H1 (cell line): ENCODE data around the gene MYH13. TPM values are rescaled to one million over a fixed set of nuclear protein-coding genes. Genes with fewer than 3 reads are reported as not detected.

ENCODE experiments used
- CTCF ChIA-PET: fragments of 300-600 bp; sonication (Branson Sonifier 250); formaldehyde crosslinking; loops from one replicate; lab custom pipeline; 2021; ENCODE audit not compliant: partially characterized antibody; lab: Charles Lee
- POLR2A ChIA-PET: fragments of 300-600 bp; sonication (Branson Sonifier 250); formaldehyde crosslinking; loops from one replicate; lab custom pipeline; 2021; ENCODE audit warnings: inconsistent platforms; ENCODE audit not compliant: partially characterized antibody; lab: Charles Lee
- DNase-seq, 2 experiments: peaks; one replicate each; pipeline versions ENCODE4 v3.0.0 to v3.0.0-alpha.2; 2010 to 2022; ENCODE audit warnings: low spot score in 2 of 2, low read depth in 1 of 2, mixed read lengths in 1 of 2
- FAIRE-seq: peaks from 2 replicates; lab custom pipeline; 2011; peaks lifted over from hg19 to GRCh38; lab: Jason Lieb, UNC
- H2AFZ ChIP-seq: 2 replicates; pipeline ENCODE4 v1.8.1; 2012; ENCODE audit warnings: low read length, inconsistent platforms
- H2AK5ac ChIP-seq: 2 replicates; pipeline ENCODE4 v1.6.1; 2013; ENCODE audit warnings: low read depth, low read length
- H2BK120ac ChIP-seq: replicated peaks from 2 replicates; pipeline ENCODE3; 2013; ENCODE audit warnings: low read depth, low read length, inconsistent platforms
- H2BK12ac ChIP-seq: 2 replicates; pipeline ENCODE4 v1.6.1; 2013; ENCODE audit warnings: low read depth, low read length
- H2BK15ac ChIP-seq: 2 replicates; pipeline ENCODE4 v1.6.1; 2013; ENCODE audit warnings: low read length
- H2BK20ac ChIP-seq: 2 replicates; pipeline ENCODE4 v1.6.1; 2013; ENCODE audit warnings: low read length
- H2BK5ac ChIP-seq: 2 replicates; pipeline ENCODE4 v1.6.1; 2013; ENCODE audit warnings: low read depth, low read length
- H3K14ac ChIP-seq: 2 replicates; pipeline ENCODE4 v1.6.1; 2013; ENCODE audit warnings: inconsistent platforms; ENCODE audit not compliant: insufficient read length
- H3K18ac ChIP-seq: 2 replicates; pipeline ENCODE4 v1.6.1; 2013; ENCODE audit warnings: low read length; ENCODE audit errors: extremely low read depth
- H3K23ac ChIP-seq: 2 replicates; pipeline ENCODE4 v1.6.1; 2013; ENCODE audit warnings: inconsistent platforms; ENCODE audit not compliant: insufficient read length
- H3K23me2 ChIP-seq: 2 replicates; pipeline ENCODE4 v1.6.1; 2013; ENCODE audit warnings: low read depth, low read length
- H3K27ac ChIP-seq: 2 replicates; pipeline ENCODE4 v1.6.1; 2011; ENCODE audit warnings: low read depth, low read length, inconsistent platforms
- H3K27me3 ChIP-seq, 4 experiments: replicated peaks in 1 of 4; 1 replicate in 1 of 4; 2 replicates in 3 of 4; pipeline versions ENCODE4 v1.6.1 to v1.8.1; 2011 to 2013; ENCODE audit warnings: low read length in 3 of 4, mild to moderate bottlenecking in 3 of 4, inconsistent platforms in 2 of 4, mixed read lengths in 2 of 4, moderate library complexity in 1 of 4; ENCODE audit not compliant: control insufficient read depth in 3 of 4, insufficient read depth in 3 of 4; ENCODE audit errors: extremely low read depth in 1 of 4
- H3K36me3 ChIP-seq, 4 experiments: 2 replicates each; pipeline versions ENCODE4 v1.6.1 to v1.8.1; 2011 to 2013; ENCODE audit warnings: mild to moderate bottlenecking in 4 of 4, low read length in 3 of 4, moderate library complexity in 2 of 4, control low read depth in 1 of 4, inconsistent platforms in 1 of 4; ENCODE audit not compliant: insufficient read depth in 4 of 4, control insufficient read depth in 2 of 4
- H3K4ac ChIP-seq: replicated peaks from 2 replicates; pipeline ENCODE3; 2013; ENCODE audit warnings: low read length, low read depth, mixed read lengths, inconsistent platforms; ENCODE audit not compliant: insufficient read length
- H3K4me1 ChIP-seq, 4 experiments: replicated peaks in 1 of 4; 1 replicate in 1 of 4; 2 replicates in 3 of 4; pipeline versions ENCODE4 v1.6.1 to v1.8.1; 2011 to 2013; ENCODE audit warnings: low read length in 3 of 4, inconsistent platforms in 2 of 4, mixed read lengths in 1 of 4; ENCODE audit not compliant: insufficient read depth in 4 of 4, control insufficient read depth in 3 of 4
- H3K4me2 ChIP-seq, 2 experiments: 2 replicates each; pipeline versions ENCODE4 v1.6.1 to v1.8.1; 2011 to 2013; ENCODE audit warnings: low read depth in 2 of 2, low read length in 2 of 2, control low read depth in 1 of 2, inconsistent platforms in 1 of 2, mild to moderate bottlenecking in 1 of 2; ENCODE audit not compliant: insufficient read depth in 1 of 2
- H3K4me3 ChIP-seq, 4 experiments: fragments of 200-600, 300-600 bp in 1 of 4; sonication (generic), shearing (Covaris generic), sonication (Bioruptor Twin) in 1 of 4; 2 replicates each; pipeline versions ENCODE4 v1.5.1 to v1.8.1; 2011 to 2016; ENCODE audit warnings: low read length in 4 of 4, low read depth in 3 of 4, control low read depth in 2 of 4, inconsistent platforms in 2 of 4, mild to moderate bottlenecking in 2 of 4, mixed read lengths in 1 of 4, moderate library complexity in 1 of 4; ENCODE audit not compliant: insufficient read depth in 2 of 4; ENCODE audit errors: extremely low read depth in 1 of 4
- H3K56ac ChIP-seq: replicated peaks from 2 replicates; pipeline ENCODE3; 2013; ENCODE audit warnings: low read depth, mild to moderate bottlenecking, mixed read lengths, low read length, inconsistent platforms; ENCODE audit not compliant: insufficient read length
- H3K79me1 ChIP-seq: 2 replicates; pipeline ENCODE4 v1.6.1; 2013; ENCODE audit warnings: low read depth, low read length, control low read depth
- H3K79me2 ChIP-seq, 2 experiments: 2 replicates each; pipeline versions ENCODE4 v1.6.1 to v1.8.1; 2012 to 2013; ENCODE audit warnings: low read length in 2 of 2, mild to moderate bottlenecking in 2 of 2, inconsistent platforms in 1 of 2; ENCODE audit not compliant: insufficient read depth in 2 of 2, control insufficient read depth in 1 of 2
- H3K9ac ChIP-seq, 4 experiments: replicated peaks in 1 of 4; 1 replicate in 1 of 4; 2 replicates in 3 of 4; pipeline versions ENCODE4 v1.6.1 to v1.8.1; 2011 to 2013; ENCODE audit warnings: low read depth in 3 of 4, low read length in 3 of 4, control low read depth in 2 of 4, mild to moderate bottlenecking in 2 of 4, moderate library complexity in 2 of 4, inconsistent platforms in 1 of 4; ENCODE audit errors: extremely low read depth in 1 of 4
- H3K9me3 ChIP-seq, 2 experiments: 2 replicates each; pipeline versions ENCODE4 v1.6.1 to v1.8.1; 2012 to 2013; ENCODE audit warnings: mild to moderate bottlenecking in 2 of 2, moderate library complexity in 2 of 2, control low read depth in 1 of 2, inconsistent platforms in 1 of 2, low read depth in 1 of 2, low read length in 1 of 2, mixed read lengths in 1 of 2; ENCODE audit not compliant: insufficient read depth in 2 of 2
- H4K20me1 ChIP-seq, 2 experiments: replicated peaks in 1 of 2; 2 replicates each; pipeline versions ENCODE3 to v1.8.1; 2011 to 2013; ENCODE audit warnings: inconsistent platforms in 2 of 2, low read length in 2 of 2, mild to moderate bottlenecking in 1 of 2; ENCODE audit not compliant: insufficient read depth in 2 of 2, control insufficient read depth in 1 of 2
- H4K5ac ChIP-seq: 2 replicates; pipeline ENCODE4 v1.6.1; 2013; ENCODE audit warnings: low read length, low read depth, mixed read lengths, inconsistent platforms; ENCODE audit not compliant: insufficient read length
- H4K8ac ChIP-seq: 2 replicates; pipeline ENCODE4 v1.8.0; 2013; ENCODE audit warnings: mild to moderate bottlenecking, moderate library complexity, low read length, inconsistent platforms; ENCODE audit not compliant: insufficient read depth; ENCODE audit errors: extremely low read depth
- H4K91ac ChIP-seq: replicated peaks from 2 replicates; pipeline ENCODE3; 2013; ENCODE audit warnings: low read length, mixed read lengths, inconsistent platforms; ENCODE audit not compliant: insufficient read length
- BCL11A ChIP-seq, 2 experiments: IDR thresholded peaks; one replicate each; pipeline ENCODE4 v1.6.1; 2011; ENCODE audit warnings: low read depth in 2 of 2, low read length in 2 of 2, mild to moderate bottlenecking in 2 of 2
- BRCA1 ChIP-seq: IDR thresholded peaks from 2 replicates; pipeline ENCODE4 v1.6.1; 2012; ENCODE audit warnings: low read depth, low read length, improper control_type of control experiment
- CBX5 ChIP-seq: fragments of 300-800, 300-1000 bp; sonication (generic); IDR thresholded peaks from 2 replicates; pipeline ENCODE4 v1.7.1; 2016; ENCODE audit warnings: antibody characterized with exemption, low read length, low read depth
- CBX8 ChIP-seq: fragments of 300-800, 300-1000 bp; sonication (generic); IDR thresholded peaks from 2 replicates; pipeline ENCODE4 v1.7.1; 2016; ENCODE audit warnings: low read depth, low read length, borderline replicate concordance
- EGR1 ChIP-seq: IDR thresholded peaks from 2 replicates; pipeline ENCODE4 v1.6.1; 2011; ENCODE audit warnings: low read depth, low read length, borderline replicate concordance
- GABPA ChIP-seq: IDR thresholded peaks from 2 replicates; pipeline ENCODE4 v1.6.1; 2011; ENCODE audit warnings: mild to moderate bottlenecking, low read length, moderate library complexity, borderline replicate concordance; ENCODE audit not compliant: insufficient read depth
- GTF2F1 ChIP-seq: IDR thresholded peaks from 2 replicates; pipeline ENCODE4 v1.6.1; 2012; ENCODE audit warnings: low read depth, low read length, improper control_type of control experiment, borderline replicate concordance
- KDM5A ChIP-seq: fragments of 200-600 bp; IDR thresholded peaks from 2 replicates; pipeline ENCODE4 v1.7.1; 2012; ENCODE audit warnings: mild to moderate bottlenecking, low read length, inconsistent platforms, mixed read lengths
- MAFK ChIP-seq: IDR thresholded peaks from 2 replicates; pipeline ENCODE4 v1.6.1; 2012; ENCODE audit warnings: low read depth, mild to moderate bottlenecking, improper control_type of control experiment, low read length
- NRF1 ChIP-seq: IDR thresholded peaks from 2 replicates; pipeline ENCODE4 v1.6.1; 2011; ENCODE audit warnings: mild to moderate bottlenecking, low read depth, low read length, improper control_type of control experiment
- PHF8 ChIP-seq: fragments of 200-600 bp; sonication (generic); conservative IDR thresholded peaks from 2 replicates; pipeline ENCODE4 v1.7.1; 2012; ENCODE audit warnings: low read depth, mild to moderate bottlenecking, inconsistent platforms, low read length, moderate library complexity
- SAP30 ChIP-seq: fragments of 300-600 bp; sonication (generic); IDR thresholded peaks from 2 replicates; pipeline ENCODE4 v1.7.1; 2012; ENCODE audit warnings: low read length, moderate library complexity, mild to moderate bottlenecking, inconsistent platforms; ENCODE audit not compliant: insufficient read depth, insufficient replicate concordance
- SRF ChIP-seq: IDR thresholded peaks from 2 replicates; pipeline ENCODE4 v1.6.1; 2011; ENCODE audit warnings: mild to moderate bottlenecking, low read depth, low read length, moderate library complexity
- TEAD4 ChIP-seq: IDR thresholded peaks from 2 replicates; pipeline ENCODE4 v1.6.1; 2012; ENCODE audit warnings: low read depth, low read length, inconsistent platforms, mixed read lengths
- WGBS, 2 experiments: shearing (Covaris generic) in 1 of 2; methylation state at CpG; one replicate each; pipeline versions ENCODE4 v1.1.6 to v1.1.7; 2013 to 2015; ENCODE audit warnings: low lambda C conversion rate in 2 of 2, mixed read lengths in 2 of 2, inconsistent platforms in 1 of 2, low coverage in 1 of 2, missing lambda C conversion rate in 1 of 2; ENCODE audit not compliant: insufficient replicate concordance in 2 of 2, insufficient coverage in 1 of 2, insufficient read length in 1 of 2; ENCODE audit errors: extremely low coverage in 1 of 2, missing lambda C conversion rate in 1 of 2; 5-methylcytosine and 5-hydroxymethylcytosine counted together
- polyA plus RNA-seq, 7 experiments: library from polyadenylated mRNA; depleted of rRNA in 3 of 7; stranded (reverse) in 5 of 7; unstranded in 2 of 7; fragments of >200 nt in 5 of 7; fragments of 200-250 nt in 2 of 7; gene quantifications; 1 replicate in 5 of 7; 2 replicates in 1 of 7; 4 replicates in 1 of 7; pipeline versions ENCODE4 v1.2.1 to v1.2.3, GENCODE V29; 2011 to 2013; ENCODE audit warnings: missing spikeins in 2 of 7, mixed read lengths in 2 of 7
- total RNA-seq: library from RNA; stranded (reverse); fragmentation: NEBNext Ultra II Directional; extraction: Animal tissue kit (Norgen Biotek cat#: 25700); gene quantifications from 2 replicates; pipeline ENCODE4 v1.2.1, GENCODE V29; 2021

Gene MYH13
- total and polyA plus RNA-seq, 2 of the 8 experiments (the other 6 are each of a cell fraction or from before 2014, with no cell fraction given) = not detected

GRCh38 chr17:10336393-10336792 lies 36.4 kb downstream of the MYH13 start:
- H3K4me2 ChIP-seq = no peak overlapping the region
- no peak overlapping the region for H2BK120ac ChIP-seq
- peak overlapping the region; percentile 3; the same call in 1 of the 2 replicates for H2BK15ac ChIP-seq
- H4K5ac ChIP-seq = no peak overlapping the region
- H3K18ac ChIP-seq = no peak overlapping the region
- no peak overlapping the region for H2AK5ac ChIP-seq
- H3K27ac ChIP-seq = no peak overlapping the region
- H3K79me1 ChIP-seq = no peaks in the 10 kb centered on the region
- H3K14ac ChIP-seq = no peak overlapping the region
- FAIRE-seq (no peak), DNase-seq (peak in 1 of 2 experiments; percentile 46)
- H2BK20ac ChIP-seq = no peak overlapping the region
- H3K9ac ChIP-seq = no peak overlapping the region
- H4K91ac ChIP-seq = no peak overlapping the region
- ChIA-PET POLR2A (interaction anchor here (0.7 to 1.3 kb wide), 2 partner anchors 17 to 370 kb away, joined by 3 to 4 read pairs; no protein-coding TSS in a partner anchor), CTCF (interaction anchor here (0.9 to 15.5 kb wide), 8 partner anchors 8 to 294 kb away, joined by 3 to 343 read pairs (median 4); no protein-coding TSS in a partner anchor)
- 70% methylated on average over 7 of the region's 7 CpGs; no CpG with 5 or more reads in 1 of the 2 experiments for WGBS, 2 experiments
- no peak overlapping the region for H3K4me3 ChIP-seq
- no peak overlapping the region for H3K4ac ChIP-seq
- H3K23ac ChIP-seq = no peak overlapping the region
- H4K8ac ChIP-seq = no peak overlapping the region
- H2AFZ ChIP-seq = 0 out of 2 replicates have a peak overlapping the region, but pooled peaks have one; percentile 64
- no peaks in the 10 kb centered on the region for H3K23me2 ChIP-seq
- H3K79me2 ChIP-seq = no peaks in the 10 kb centered on the region
- no peaks in the 10 kb centered on the region for H3K27me3 ChIP-seq
- no peaks in the 10 kb centered on the region for H3K36me3 ChIP-seq
- peaks cover 0 to 4% (median 2%) of the 10 kb centered on the region in 4 experiments; a peak in 3 of 7 replicates for H3K4me1 ChIP-seq
- no peak overlapping the region for H3K56ac ChIP-seq
- 0 out of 2 replicates have a peak overlapping the region, but pooled peaks have one; percentile 9 for H2BK12ac ChIP-seq
- no peaks in the 10 kb centered on the region for H4K20me1 ChIP-seq
- no peak overlapping the region for H2BK5ac ChIP-seq
- no peaks in the 10 kb centered on the region for H3K9me3 ChIP-seq
- TF ChIP-seq BCL11A (IDR thresholded peaks at IDR 0.05; ENCODE audit: low read depth in 2 of 2, low read length in 2 of 2) (no peak), NRF1 (no peak), KDM5A (no peak), CBX5 (no peak), BRCA1 (no peak), EGR1 (no peak), MAFK (no peak), SAP30 (no peak), PHF8 (no peak), TEAD4 (no peak), GABPA (no peak), SRF (no peak), CBX8 (no peak), GTF2F1 (no peak)
